ENCODE results near the gene FBXW7.

Gene FBXW7

GRCh38 chr4:152374153-152374552 is 161.7 kb downstream of the FBXW7 start:
- DNase-seq (ENCODE audit: low read depth, low spot score) = no peak

- DNase-seq (ENCODE audit: low read depth, low spot score) = no peak
Measured at GRCh38 chr4:152372444-152372843, 163.4 kb downstream of the FBXW7 start.

- no peak for DNase-seq (ENCODE audit: low read depth, low spot score)
Measured at GRCh38 chr4:152369902-152370295, 166.0 kb downstream of the FBXW7 start.

- no peak for DNase-seq (ENCODE audit: low read depth, low spot score)
Measured at GRCh38 chr4:152369203-152369901, 166.5 kb downstream of the FBXW7 start.

GRCh38 chr4:152368001-152368400 is 167.9 kb downstream of the FBXW7 start:
- DNase-seq (ENCODE audit: low read depth, low spot score) = no peak

- DNase-seq (ENCODE audit: low read depth, low spot score) = no peak
Measured at GRCh38 chr4:152364883-152365282, 171.0 kb downstream of the FBXW7 start.

- DNase-seq (ENCODE audit: low read depth, low spot score) = no peak
Measured at GRCh38 chr4:152364383-152364782, 171.5 kb downstream of the FBXW7 start.

- DNase-seq (ENCODE audit: low read depth, low spot score) = no peak
Measured at GRCh38 chr4:152363904-152364303, 172.0 kb downstream of the FBXW7 start.

- DNase-seq (ENCODE audit: low read depth, low spot score) = no peak
Measured at GRCh38 chr4:152363086-152363485, 172.8 kb downstream of the FBXW7 start.

- DNase-seq (ENCODE audit: low read depth, low spot score) = no peak
Measured at GRCh38 chr4:152360045-152360410, 175.9 kb downstream of the FBXW7 start.

GRCh38 chr4:152359208-152360044 is 176.5 kb downstream of the FBXW7 start:
- no peak for DNase-seq (ENCODE audit: low read depth, low spot score)

- DNase-seq (ENCODE audit: low read depth, low spot score) = no peak
Measured at GRCh38 chr4:152357206-152357605, 178.7 kb downstream of the FBXW7 start.

- no peak for DNase-seq (ENCODE audit: low read depth, low spot score)
Measured at GRCh38 chr4:152356428-152357034, 179.4 kb downstream of the FBXW7 start.

- DNase-seq (ENCODE audit: low read depth, low spot score) = peak; percentile 69
Measured at GRCh38 chr4:152352622-152353116, 183.2 kb downstream of the FBXW7 start.

GRCh38 chr4:152352215-152352614 is 183.7 kb downstream of the FBXW7 start:
- DNase-seq (ENCODE audit: low read depth, low spot score) = no peak

GRCh38 chr4:152351080-152351479 is 184.8 kb downstream of the FBXW7 start:
- no peak for DNase-seq (ENCODE audit: low read depth, low spot score)

GRCh38 chr4:152348670-152349069 is 187.2 kb downstream of the FBXW7 start:
- no peak for DNase-seq (ENCODE audit: low read depth, low spot score)

GRCh38 chr4:152346979-152347378 is 188.9 kb downstream of the FBXW7 start:
- DNase-seq (ENCODE audit: low read depth, low spot score) = no peak

- DNase-seq (ENCODE audit: low read depth, low spot score) = no peak
Measured at GRCh38 chr4:152346526-152346925, 189.4 kb downstream of the FBXW7 start.

- DNase-seq (ENCODE audit: low read depth, low spot score) = no peak
Measured at GRCh38 chr4:152344001-152344400, 191.9 kb downstream of the FBXW7 start.

- no peak for DNase-seq (ENCODE audit: low read depth, low spot score)
Measured at GRCh38 chr4:152342293-152342692, 193.6 kb downstream of the FBXW7 start.

GRCh38 chr4:152340818-152341217 is 195.1 kb downstream of the FBXW7 start:
- no peak for DNase-seq (ENCODE audit: low read depth, low spot score)
